Ascending aorta (tissue), 2 donors: ENCODE results near the gene ARHGAP40. TPM values are rescaled to one million over a fixed set of nuclear protein-coding genes. Genes with fewer than 3 reads are reported as not detected.

Experiments used
- DNase-seq, 2 donors: peaks; one replicate each; pipeline ENCODE4 v3.0.0-alpha.2; 2019; ENCODE audit warnings: low spot score in 2 of 2
- H3K27ac ChIP-seq, 2 donors: fragments of 200-600 bp; sonication (generic); one replicate each; pipeline ENCODE4 v1.5.1; 2016 to 2017; ENCODE audit warnings: mild to moderate bottlenecking in 1 of 2
- H3K27me3 ChIP-seq: fragments of 200-600 bp; sonication (generic); one replicate; pipeline ENCODE4 v1.5.1; 2017
- H3K36me3 ChIP-seq, 2 donors: fragments of 200-600 bp; sonication (generic); one replicate each; pipeline ENCODE4 v1.5.1; 2016
- H3K4me1 ChIP-seq, 2 donors: fragments of 200-600 bp; sonication (generic); one replicate each; pipeline ENCODE4 v1.5.1; 2016 to 2017; ENCODE audit warnings: mild to moderate bottlenecking in 1 of 2
- H3K4me3 ChIP-seq, 2 donors: fragments of 200-600 bp; sonication (generic); one replicate each; pipeline ENCODE4 v1.5.1; 2016 to 2017; ENCODE audit warnings: mild to moderate bottlenecking in 1 of 2
- H3K9me3 ChIP-seq, 2 donors: fragments of 200-600 bp; sonication (generic); one replicate each; pipeline ENCODE4 v1.5.1; 2016
- CTCF ChIP-seq, 3 experiments: fragments of 200-600 bp in 2 of 3; fragments of 450-650 bp in 1 of 3; sonication (generic) in 2 of 3; IDR thresholded peaks; one replicate each; pipeline ENCODE4 v1.5.1; 2016 to 2019; ENCODE audit warnings: antibody characterized with exemption in 3 of 3, mild to moderate bottlenecking in 1 of 3, moderate library complexity in 1 of 3
- intact Hi-C: fragments of 100-400 bp; cut with DNase I; formaldehyde crosslinking; loops from one replicate; pipeline ENCODE4 v1.15.1; 2023
- total RNA-seq: library from RNA; depleted of rRNA; stranded (reverse); fragments of >200 nt; gene quantifications from one replicate; pipeline ENCODE4 v1.1.0, GENCODE V29; 2016

Gene ARHGAP40
- total RNA-seq, 1 donor from 2014 or later = not detected

- Histone ChIP-seq H3K9me3 (no peaks in the 10 kb centered on the region), H3K4me1 (no peaks in the 10 kb centered on the region), H3K4me3 (no peak overlapping the region), H3K36me3 (no peaks in the 10 kb centered on the region), H3K27ac (no peak overlapping the region), H3K27me3 (no peaks in the 10 kb centered on the region)
- intact Hi-C loops = no loop called here
- TF ChIP-seq CTCF (IDR thresholded peaks at IDR 0.05) = peak in 2 of 3 experiments; percentile 13 to 40
- no peak for DNase-seq
These were observed 57.4 kb downstream of the ARHGAP40 start for GRCh38 chr20:38658879-38659596.

GRCh38 chr20:38659597-38659880 lies 57.9 kb downstream of the ARHGAP40 start:
- Histone ChIP-seq H3K27ac (no peak overlapping the region), H3K27me3 (no peaks in the 10 kb centered on the region), H3K4me3 (no peak overlapping the region), H3K9me3 (no peaks in the 10 kb centered on the region), H3K36me3 (no peaks in the 10 kb centered on the region), H3K4me1 (no peaks in the 10 kb centered on the region)
- intact Hi-C loops = no loop called here
- DNase-seq = no peak
- no peak for TF ChIP-seq CTCF (IDR thresholded peaks at IDR 0.05)

- Histone ChIP-seq H3K27ac (no peak overlapping the region), H3K4me3 (no peak overlapping the region), H3K27me3 (no peaks in the 10 kb centered on the region), H3K4me1 (no peaks in the 10 kb centered on the region), H3K36me3 (no peaks in the 10 kb centered on the region), H3K9me3 (no peaks in the 10 kb centered on the region)
- TF ChIP-seq CTCF (IDR thresholded peaks at IDR 0.05) = no peak
- DNase-seq = no peak
- intact Hi-C loops = no loop called here
These were observed 58.8 kb downstream of the ARHGAP40 start for GRCh38 chr20:38660429-38660828.

- no peak for TF ChIP-seq CTCF (IDR thresholded peaks at IDR 0.05)
- H3K27me3 ChIP-seq = no peaks in the 10 kb centered on the region
These were observed 62.1 kb downstream of the ARHGAP40 start for GRCh38 chr20:38663660-38664059.

GRCh38 chr20:38664284-38664683 lies 62.7 kb downstream of the ARHGAP40 start:
- no peak for TF ChIP-seq CTCF (IDR thresholded peaks at IDR 0.05)
- DNase-seq = no peak
- Histone ChIP-seq H3K27me3 (no peaks in the 10 kb centered on the region), H3K36me3 (no peaks in the 10 kb centered on the region), H3K27ac (no peak overlapping the region), H3K4me3 (no peak overlapping the region), H3K4me1 (no peaks in the 10 kb centered on the region), H3K9me3 (no peaks in the 10 kb centered on the region)
- intact Hi-C loops = no loop called here

More at GRCh38 chr20:38663660-38664059, 62.1 kb downstream of the ARHGAP40 start:
- DNase-seq = no peak
- H3K36me3 ChIP-seq = no peaks in the 10 kb centered on the region
- H3K4me3 ChIP-seq = no peak overlapping the region
- no peak overlapping the region for H3K27ac ChIP-seq
- intact Hi-C loops = no loop called here
- H3K9me3 ChIP-seq = no peaks in the 10 kb centered on the region
- H3K4me1 ChIP-seq = no peaks in the 10 kb centered on the region

- H3K27ac ChIP-seq = no peak overlapping the region
- no peak for DNase-seq
- intact Hi-C loops = no loop called here
- TF ChIP-seq CTCF (IDR thresholded peaks at IDR 0.05) = no peak
- no peaks in the 10 kb centered on the region for H3K9me3 ChIP-seq
- no peaks in the 10 kb centered on the region for H3K4me1 ChIP-seq
- no peaks in the 10 kb centered on the region for H3K36me3 ChIP-seq
- no peak overlapping the region for H3K4me3 ChIP-seq
- no peaks in the 10 kb centered on the region for H3K27me3 ChIP-seq
These were observed 63.5 kb downstream of the ARHGAP40 start for GRCh38 chr20:38665094-38665493.
